Lung (tissue), 12 donors: Measurements from ENCODE around the gene TNFRSF13B. TPM values are rescaled to one million over a fixed set of nuclear protein-coding genes. Genes with fewer than 3 reads are reported as not detected.

Source experiments
- ATAC-seq: fragments of 200-7000 bp; cut with Tn5 transposase; one replicate; pipeline ENCODE4 v1.9.1; 2020; ENCODE audit warnings: moderate number of reproducible peaks; ENCODE audit not compliant: insufficient read depth, low FRiP score
- DNase-seq, 3 donors: peaks; one replicate each; pipeline ENCODE4 v3.0.0-alpha.2; 2013 to 2017
- H3K27ac ChIP-seq, 2 donors: one replicate each; pipeline ENCODE4 v1.5.1; 2013; ENCODE audit warnings: mild to moderate bottlenecking in 2 of 2, moderate library complexity in 2 of 2, control low read depth in 1 of 2, inconsistent platforms in 1 of 2, low read depth in 1 of 2, low read length in 1 of 2
- H3K27me3 ChIP-seq, 3 donors: one replicate each; pipeline ENCODE4 v1.5.1; 2013; ENCODE audit warnings: low read length in 2 of 3; ENCODE audit not compliant: control insufficient read depth in 3 of 3, insufficient read depth in 3 of 3
- H3K36me3 ChIP-seq, 4 donors: one replicate each; pipeline ENCODE4 v1.5.1; 2013; ENCODE audit warnings: low read length in 4 of 4, mild to moderate bottlenecking in 1 of 4, moderate library complexity in 1 of 4; ENCODE audit not compliant: control insufficient read depth in 4 of 4, insufficient read depth in 4 of 4
- H3K4me1 ChIP-seq, 5 donors: one replicate each; pipeline ENCODE4 v1.5.1; 2013; ENCODE audit warnings: low read length in 5 of 5, mild to moderate bottlenecking in 2 of 5, moderate library complexity in 1 of 5; ENCODE audit not compliant: control insufficient read depth in 5 of 5, insufficient read depth in 5 of 5
- H3K4me3 ChIP-seq: one replicate; pipeline ENCODE4 v1.5.1; 2013; ENCODE audit warnings: mild to moderate bottlenecking, control low read depth, moderate library complexity
- H3K9ac ChIP-seq, 2 donors: one replicate each; pipeline ENCODE4 v1.5.1; 2013; ENCODE audit warnings: low read length in 2 of 2, control low read depth in 1 of 2; ENCODE audit not compliant: insufficient read depth in 1 of 2
- H3K9me3 ChIP-seq, 4 donors: one replicate each; pipeline ENCODE4 v1.5.1; 2013; ENCODE audit warnings: low read length in 3 of 4, mild to moderate bottlenecking in 1 of 4, moderate library complexity in 1 of 4; ENCODE audit not compliant: control insufficient read depth in 4 of 4, insufficient read depth in 3 of 4
- CTCF ChIP-seq: IDR thresholded peaks from 2 replicates; pipeline ENCODE4 v1.5.1; 2012; ENCODE audit warnings: mild to moderate bottlenecking; ENCODE audit errors: control extremely low read depth, extremely low read depth
- WGBS, 2 donors: extraction: QIAGEN DNeasy Blood & Tissue Kit; methylation state at CpG; one replicate each; pipeline ENCODE4 v1.1.7; 2013; 5-methylcytosine and 5-hydroxymethylcytosine counted together
- polyA plus RNA-seq, 2 donors: library from polyadenylated mRNA; stranded (reverse); fragments of 200-250 nt; gene quantifications; one replicate each; pipeline ENCODE4 v1.2.1, GENCODE V29; 2013
- total RNA-seq, 2 donors: library from RNA; depleted of rRNA in 1 of 2; stranded (reverse); fragments of >200 nt in 1 of 2; gene quantifications; one replicate each; pipeline ENCODE4 v1.2.1, GENCODE V29; 2014 to 2021
- donor health status: control.
- donor health status: control.
- donor health status: Bipolar disorder and iron deficiency.
- donor health status: healthy.
- donor health status: DM: yes; HTN: yes; CAD: no.

Gene TNFRSF13B
- total and polyA plus RNA-seq, 4 donors = 0.08 to 1.4 (median 0.48) TPM

DNA sequence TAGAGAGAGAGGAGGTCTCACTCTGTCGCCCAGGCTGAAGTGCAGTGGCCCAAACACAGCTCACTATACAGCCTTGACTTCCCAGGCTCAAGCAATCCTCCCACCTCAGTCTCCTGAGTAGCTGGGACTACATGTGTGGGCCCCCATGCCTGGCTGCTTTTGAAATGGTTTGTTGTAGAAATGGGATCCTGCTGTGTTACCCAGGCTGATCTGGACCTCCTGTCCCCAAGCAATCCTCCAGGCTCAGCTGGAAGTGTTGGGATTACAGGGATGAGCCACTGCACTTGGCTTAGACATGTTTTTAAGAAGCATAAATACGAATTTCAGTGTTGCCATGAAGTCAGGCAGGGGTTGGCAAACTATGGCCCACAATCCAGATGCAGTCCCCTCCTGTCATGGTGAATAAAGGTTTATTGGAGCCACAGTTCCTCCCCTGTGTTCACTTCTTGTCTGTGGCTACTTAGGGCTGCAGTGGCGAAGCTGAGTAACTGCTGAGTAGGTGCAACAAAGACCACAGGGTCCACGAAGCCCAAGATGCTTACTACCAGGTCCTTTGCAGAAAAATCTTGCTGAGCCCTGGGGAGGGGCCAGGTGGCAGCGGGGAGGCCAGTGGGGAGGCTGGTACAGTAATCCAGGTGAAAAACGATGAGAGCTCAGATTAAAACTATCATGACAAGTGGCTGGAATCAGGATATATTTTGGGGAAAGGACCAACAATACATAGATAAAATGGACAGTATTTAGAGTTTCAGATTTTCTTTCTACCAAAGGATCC, 35.2 kb downstream of the TNFRSF13B start:
- Histone ChIP-seq H3K36me3 (no peaks in the 10 kb centered on the region), H3K27ac (no peak overlapping the region), H3K9me3 (no peaks in the 10 kb centered on the region), H3K9ac (no peak overlapping the region), H3K4me1 (no peaks in the 10 kb centered on the region), H3K27me3 (peaks cover 0 to 4% (median 0%) of the 10 kb centered on the region in 3 donors), H3K4me3 (no peak overlapping the region)
- whole genome bisulfite sequencing, 2 donors = 78 to 86% methylated on average over 6 of the region's 6 CpGs
- no peak for TF ChIP-seq CTCF
- ATAC-seq (no peak), DNase-seq (no peak)

GRCh38 chr17:16935786-16936185, 36.1 kb downstream of the TNFRSF13B start:
- Histone ChIP-seq H3K4me3 (no peak overlapping the region), H3K4me1 (no peaks in the 10 kb centered on the region), H3K9ac (no peak overlapping the region), H3K27ac (no peak overlapping the region), H3K9me3 (no peaks in the 10 kb centered on the region), H3K27me3 (peaks cover 0 to 4% (median 0%) of the 10 kb centered on the region in 3 donors), H3K36me3 (no peaks in the 10 kb centered on the region)
- ATAC-seq = no peak
- no peak for TF ChIP-seq CTCF
- peak in 1 of 3 donors; percentile 11 for DNase-seq
- 91 to 97% methylated on average over 5 of the region's 5 CpGs for WGBS, 2 donors

DNA sequence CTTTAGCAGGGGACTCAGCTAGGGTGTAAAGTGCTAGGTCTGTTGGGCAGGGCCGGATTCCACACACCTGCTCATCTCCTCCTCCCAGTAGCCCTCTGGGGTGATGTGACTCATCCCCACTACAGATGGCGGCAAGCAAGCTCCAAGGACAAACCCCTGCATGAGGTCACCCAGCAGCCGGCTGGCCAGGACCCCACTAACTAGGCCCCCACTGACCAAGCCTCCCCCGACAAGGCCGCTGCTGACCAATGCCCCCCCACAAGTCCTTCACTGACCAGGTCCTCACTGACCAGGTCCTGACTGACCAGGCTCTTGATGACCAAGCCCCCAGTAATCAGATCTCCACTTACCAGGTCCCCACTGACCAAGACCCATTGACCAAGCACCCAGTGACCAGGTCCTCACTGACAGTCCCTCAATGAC, 36.7 kb downstream of the TNFRSF13B start:
- no peak for TF ChIP-seq CTCF
- no peaks in the 10 kb centered on the region for H3K36me3 ChIP-seq
- no peak overlapping the region for H3K27ac ChIP-seq
- no peaks in the 10 kb centered on the region for H3K9me3 ChIP-seq
- WGBS, 2 donors = 96 to 97% methylated on average over 5 of the region's 5 CpGs
- no peak overlapping the region for H3K4me3 ChIP-seq
- H3K9ac ChIP-seq = no peak overlapping the region
- H3K4me1 ChIP-seq = no peaks in the 10 kb centered on the region
- H3K27me3 ChIP-seq = peaks cover 0 to 4% (median 0%) of the 10 kb centered on the region in 3 donors
- ATAC-seq (no peak), DNase-seq (no peak)
